A549 (cell line): ENCODE measurements around the gene FRMD3. TPM values are rescaled to one million over a fixed set of nuclear protein-coding genes. Genes with fewer than 3 reads are reported as not detected.

Experiments
- ATAC-seq, 2 experiments: fragments of 200-7000 bp in 1 of 2; fragments of >200 bp in 1 of 2; cut with Nextera tagmentation in 1 of 2; cut with Tn5 transposase in 1 of 2; 3 replicates each; pipeline versions ENCODE4 v1.8.0 to v1.9.1; 2018 to 2020; ENCODE audit warnings: mild to moderate bottlenecking in 1 of 2, moderate library complexity in 1 of 2
- CTCF ChIA-PET: fragments of 300-600 bp; sonication (Branson Sonifier 250); formaldehyde crosslinking; extraction: SDS; loops from one replicate; lab custom pipeline; 2021; ENCODE audit warnings: antibody characterized with exemption, inconsistent platforms; lab: Yijun Ruan, JAX
- POLR2A ChIA-PET: fragments of 350-600 bp; formaldehyde crosslinking; extraction: SDS; loops from one replicate; lab custom pipeline; 2021; ENCODE audit warnings: antibody characterized with exemption, inconsistent platforms; lab: Yijun Ruan, JAX
- DNase-seq, 2 experiments: peaks; one replicate each; pipeline versions ENCODE4 v3.0.0 to v3.0.0-alpha.2; 2011 to 2016; ENCODE audit warnings: low read depth in 1 of 2, low spot score in 1 of 2
- FAIRE-seq: peaks from 2 replicates; lab custom pipeline; 2011; peaks lifted over from hg19 to GRCh38; lab: Jason Lieb, UNC
- H3K27ac ChIP-seq, 2 experiments: fragments of >200 bp; sonication (Bioruptor Twin); formaldehyde crosslinking; 3 replicates each; pipeline ENCODE4 v1.5.1; 2016 to 2017
- H3K4me1 ChIP-seq: fragments of >200 bp; sonication (Bioruptor Twin); formaldehyde crosslinking; 3 replicates; pipeline ENCODE4 v1.6.1; 2016
- H3K4me2 ChIP-seq: fragments of >200 bp; sonication (Bioruptor Twin); formaldehyde crosslinking; 3 replicates; pipeline ENCODE4 v1.6.1; 2016
- H3K4me3 ChIP-seq: fragments of >200 bp; sonication (Bioruptor Twin); formaldehyde crosslinking; 3 replicates; pipeline ENCODE4 v1.5.1; 2016
- H3K9me3 ChIP-seq: fragments of >200 bp; sonication (Bioruptor Twin); formaldehyde crosslinking; 3 replicates; pipeline ENCODE4 v1.6.1; 2016
- BCL3 ChIP-seq: fragments of >200 bp; sonication (Bioruptor Twin); formaldehyde crosslinking; IDR thresholded peaks from 3 replicates; pipeline ENCODE4 v1.6.1; 2016
- BHLHE40 ChIP-seq: IDR thresholded peaks from 2 replicates; pipeline ENCODE4 v1.6.1; 2012; ENCODE audit warnings: low read depth, low read length, inconsistent platforms
- CBX2 ChIP-seq: fragments of 200-600 bp; sonication (generic); IDR thresholded peaks from 2 replicates; pipeline ENCODE4 v1.6.1; 2016; ENCODE audit warnings: low read depth, mild to moderate bottlenecking, borderline replicate concordance
- CBX8 ChIP-seq: fragments of 200-600 bp; sonication (generic); IDR thresholded peaks from 2 replicates; pipeline ENCODE4 v1.6.1; 2016
- CTCF ChIP-seq: fragments of >200 bp; sonication (Bioruptor Twin); formaldehyde crosslinking; IDR thresholded peaks from 3 replicates; pipeline ENCODE4 v1.5.1; 2016
- E2F6 ChIP-seq: IDR thresholded peaks from 2 replicates; pipeline ENCODE4 v1.6.1; 2012; ENCODE audit warnings: low read depth, borderline replicate concordance
- HMGXB4 ChIP-seq: fragments of 250-450 bp; sonication (Bioruptor Pico); IDR thresholded peaks from 2 replicates; pipeline ENCODE4 v1.5.0; 2021; ENCODE audit warnings: mild to moderate bottlenecking, moderate library complexity, borderline replicate concordance
- HOXA7 ChIP-seq: fragments of 250-450 bp; sonication (Bioruptor Pico); IDR thresholded peaks from 2 replicates; pipeline ENCODE4 v1.5.0; 2020; ENCODE audit warnings: mild to moderate bottlenecking, moderate library complexity
- HOXB13 ChIP-seq: fragments of 250-450 bp; sonication (Bioruptor Pico); IDR thresholded peaks from 2 replicates; pipeline ENCODE4 v1.5.0; 2020; ENCODE audit warnings: low read depth, mild to moderate bottlenecking, moderate library complexity
- HOXB5 ChIP-seq: fragments of 250-450 bp; sonication (Bioruptor Pico); IDR thresholded peaks from 2 replicates; pipeline ENCODE4 v1.5.0; 2020; ENCODE audit warnings: mild to moderate bottlenecking, moderate library complexity
- JUN ChIP-seq, 2 experiments: fragments of >200 bp; sonication (Bioruptor Twin); formaldehyde crosslinking; IDR thresholded peaks; 2 replicates in 1 of 2; 3 replicates in 1 of 2; pipeline ENCODE4 v1.6.1; 2016 to 2017
- KDM5A ChIP-seq: fragments of 200-600 bp; sonication (generic); IDR thresholded peaks from 2 replicates; pipeline ENCODE4 v1.6.1; 2016; ENCODE audit warnings: antibody characterized with exemption, mild to moderate bottlenecking
- MAX ChIP-seq: IDR thresholded peaks from 2 replicates; pipeline ENCODE4 v1.6.1; 2012
- NFE2L2 ChIP-seq: fragments of 150-350 bp; conservative IDR thresholded peaks from 2 replicates; pipeline ENCODE4 v1.6.1; 2014; ENCODE audit warnings: low read length
- PBX3 ChIP-seq: IDR thresholded peaks from 2 replicates; pipeline ENCODE4 v1.6.1; 2012
- POLR2AphosphoS2 ChIP-seq: conservative IDR thresholded peaks from 2 replicates; pipeline ENCODE4 v1.6.1; 2012; ENCODE audit warnings: low read length, improper control_type of control experiment, inconsistent platforms
- RAD21 ChIP-seq, 2 experiments: fragments of >200 bp in 1 of 2; sonication (Bioruptor Twin) in 1 of 2; formaldehyde crosslinking in 1 of 2; IDR thresholded peaks in 1 of 2; conservative IDR thresholded peaks in 1 of 2; 2 replicates in 1 of 2; 3 replicates in 1 of 2; pipeline ENCODE4 v1.6.1; 2012 to 2018; ENCODE audit warnings: inconsistent platforms in 1 of 2
- RFX5 ChIP-seq: fragments of 450-650 bp; IDR thresholded peaks from 2 replicates; pipeline ENCODE4 v1.7.1; 2014; ENCODE audit warnings: antibody characterized with exemption, mild to moderate bottlenecking, moderate library complexity
- SREBF2 ChIP-seq: fragments of 450-650 bp; IDR thresholded peaks from 2 replicates; pipeline ENCODE4 v1.6.1; 2014; ENCODE audit warnings: mild to moderate bottlenecking, moderate library complexity
- TP53 ChIP-seq: fragments of 250-450 bp; sonication (Bioruptor Pico); IDR thresholded peaks from 2 replicates; pipeline ENCODE4 v1.5.0; 2021; ENCODE audit warnings: mild to moderate bottlenecking, moderate library complexity
- WGBS: methylation state at CpG from one replicate; pipeline ENCODE4 v1.1.6; 2017; ENCODE audit errors: missing lambda C conversion rate; 5-methylcytosine and 5-hydroxymethylcytosine counted together
- polyA plus RNA-seq, 4 experiments: library from polyadenylated mRNA; depleted of rRNA in 3 of 4; stranded (reverse); fragments of >200 nt; fragmentation: RNase III in 1 of 4; extraction: RNeasy Plus Mini Kit Qiagen cat#74134 plus additional on column Dnase treatment in 1 of 4; gene quantifications; 2 replicates in 3 of 4; 3 replicates in 1 of 4; pipeline ENCODE4 v1.2.3, GENCODE V29; 2011 to 2017

Gene FRMD3
- polyA plus RNA-seq, 2 of the 4 experiments (the other 2 are of a cell fraction) = 1.7 to 3.3 TPM

DNA sequence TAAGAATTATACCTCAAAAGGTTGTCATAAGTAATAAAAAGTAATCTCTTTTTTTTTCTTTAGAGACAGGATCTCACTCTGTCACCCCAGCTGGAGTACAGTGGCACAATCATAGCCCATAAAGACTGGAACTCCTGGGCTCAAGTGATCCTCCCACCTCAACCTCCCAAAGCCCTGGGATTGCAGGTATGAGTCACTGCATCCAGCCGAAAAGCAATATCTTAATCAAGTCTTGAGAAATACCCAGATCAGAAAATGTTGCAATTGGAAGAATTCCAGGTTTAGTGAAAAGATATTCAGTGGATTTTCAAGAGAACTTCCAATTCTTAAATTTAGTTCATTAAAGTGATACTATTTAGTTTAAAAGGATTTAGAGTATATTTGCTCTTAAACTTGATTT, 43.8 kb upstream of the FRMD3 start:
- H3K4me1 ChIP-seq = no peaks in the 10 kb centered on the region
- no peak overlapping the region for H3K4me3 ChIP-seq
- FAIRE-seq = no peak
- CTCF ChIA-PET = no interaction called here
- peaks cover 19% of the 10 kb centered on the region; the same call in 2 of the 3 replicates for H3K9me3 ChIP-seq
- ATAC-seq = no peak
- 23% methylated on average over 1 of the region's 1 CpG for WGBS
- TF ChIP-seq NFE2L2 = no peak
- no peak for TF ChIP-seq BCL3
- no peak for TF ChIP-seq BHLHE40
- TF ChIP-seq HOXA7 (CRISPR knock-in tag) = no peak
- TF ChIP-seq HOXB13 (CRISPR knock-in tag) = no peak
- TF ChIP-seq TP53 (CRISPR knock-in tag) = no peak
- TF ChIP-seq JUN (IDR thresholded peaks at IDR 0.05) = no peak
- TF ChIP-seq SREBF2 = no peak
- no peak for TF ChIP-seq E2F6
- no peak for TF ChIP-seq CBX8
- TF ChIP-seq RAD21 (conservative IDR thresholded peaks at IDR 0.05 in 1 of 2, IDR thresholded peaks at IDR 0.05 in 1 of 2) = no peak
- no peak for TF ChIP-seq CTCF
- TF ChIP-seq HOXB5 (CRISPR knock-in tag) = no peak
- TF ChIP-seq, all 56 proteins: peak for 0
- POLR2A ChIA-PET = no interaction called here
- no peak for DNase-seq
- Histone ChIP-seq H3K27ac (no peak overlapping the region), H3K4me2 (no peak overlapping the region)

- peaks cover 13% of the 10 kb centered on the region; the same call in 2 of the 3 replicates for H3K9me3 ChIP-seq
- ATAC-seq = no peak
- no peak overlapping the region for H3K27ac ChIP-seq
- 23% methylated on average over 1 of the region's 1 CpG for WGBS
- H3K4me3 ChIP-seq = no peak overlapping the region
- no peak overlapping the region for H3K4me2 ChIP-seq
- no peaks in the 10 kb centered on the region for H3K4me1 ChIP-seq
- CTCF ChIA-PET = no interaction called here
- no peak for DNase-seq
- FAIRE-seq = no peak
- POLR2A ChIA-PET = no interaction called here
- TF ChIP-seq MAX (no peak), KDM5A (no peak), POLR2AphosphoS2 (no peak), HMGXB4 (CRISPR knock-in tag) (no peak), PBX3 (no peak), HOXB13 (CRISPR knock-in tag) (no peak), CBX2 (no peak), RFX5 (no peak)
Measured at GRCh38 chr9:83574482-83574881, 36.3 kb upstream of the FRMD3 start.
